GM18858 (cell line): ENCODE results near the gene LENG8.
"Not testable (repeated sequence)": the region's sequence is repeated elsewhere in the genome, so short reads cannot be mapped to it uniquely, and the experiment has no call there.

Experiments
- ATAC-seq: cut with Tn5 transposase; IDR thresholded peaks from one replicate; pipeline ENCODE4 v1.9.1; 2021; ENCODE audit not compliant: unreplicated experiment

Gene LENG8

GRCh38 chr19:54439174-54439851, 9.7 kb upstream of the LENG8 start:
- no peak for ATAC-seq

GRCh38 chr19:54440641-54441040, 8.4 kb upstream of the LENG8 start:
- no peak for ATAC-seq

- ATAC-seq = no peak
These were observed 4.3 kb upstream of the LENG8 start for GRCh38 chr19:54444737-54445136.

- not testable (repeated sequence) for ATAC-seq
These were observed 2.6 kb upstream of the LENG8 start for GRCh38 chr19:54446349-54446748.

GRCh38 chr19:54448040-54448773, 792 bp upstream of the LENG8 start:
- no peak for ATAC-seq

GRCh38 chr19:54449701-54450069, 686 bp downstream of the LENG8 start:
- no peak for ATAC-seq

GRCh38 chr19:54451331-54451871, 2.4 kb downstream of the LENG8 start:
- no peak for ATAC-seq

GRCh38 chr19:54451997-54452396, 3.0 kb downstream of the LENG8 start:
- no peak for ATAC-seq

GRCh38 chr19:54452626-54453025, 3.6 kb downstream of the LENG8 start:
- no peak for ATAC-seq

GRCh38 chr19:54453921-54454780, 5.2 kb downstream of the LENG8 start:
- ATAC-seq = no peak

GRCh38 chr19:54454781-54455675, 6.0 kb downstream of the LENG8 start:
- ATAC-seq = no peak

- no peak for ATAC-seq
These were observed 6.9 kb downstream of the LENG8 start for GRCh38 chr19:54455786-54456422.

- ATAC-seq = no peak
These were observed 7.7 kb downstream of the LENG8 start for GRCh38 chr19:54456423-54457373.

GRCh38 chr19:54457773-54458647, 9.0 kb downstream of the LENG8 start:
- ATAC-seq = no peak

GRCh38 chr19:54458648-54459281, 9.8 kb downstream of the LENG8 start:
- ATAC-seq = no peak

- no peak for ATAC-seq
These were observed 10.6 kb downstream of the LENG8 start for GRCh38 chr19:54459282-54460229.
